ENCODE results near the gene PARD3.

GRCh38 chr10:34386921-34387320 lies 428.2 kb downstream of the PARD3 start:
- TF ChIP-seq, protein P1, sequence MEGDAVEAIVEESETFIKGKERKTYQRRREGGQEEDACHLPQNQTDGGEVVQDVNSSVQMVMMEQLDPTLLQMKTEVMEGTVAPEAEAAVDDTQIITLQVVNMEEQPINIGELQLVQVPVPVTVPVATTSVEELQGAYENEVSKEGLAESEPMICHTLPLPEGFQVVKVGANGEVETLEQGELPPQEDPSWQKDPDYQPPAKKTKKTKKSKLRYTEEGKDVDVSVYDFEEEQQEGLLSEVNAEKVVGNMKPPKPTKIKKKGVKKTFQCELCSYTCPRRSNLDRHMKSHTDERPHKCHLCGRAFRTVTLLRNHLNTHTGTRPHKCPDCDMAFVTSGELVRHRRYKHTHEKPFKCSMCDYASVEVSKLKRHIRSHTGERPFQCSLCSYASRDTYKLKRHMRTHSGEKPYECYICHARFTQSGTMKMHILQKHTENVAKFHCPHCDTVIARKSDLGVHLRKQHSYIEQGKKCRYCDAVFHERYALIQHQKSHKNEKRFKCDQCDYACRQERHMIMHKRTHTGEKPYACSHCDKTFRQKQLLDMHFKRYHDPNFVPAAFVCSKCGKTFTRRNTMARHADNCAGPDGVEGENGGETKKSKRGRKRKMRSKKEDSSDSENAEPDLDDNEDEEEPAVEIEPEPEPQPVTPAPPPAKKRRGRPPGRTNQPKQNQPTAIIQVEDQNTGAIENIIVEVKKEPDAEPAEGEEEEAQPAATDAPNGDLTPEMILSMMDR (conservative IDR thresholded peaks at IDR 0.05; ENCODE audit: low read depth, low read length): no peak
- no peak for TF ChIP-seq EZH2 (IDR thresholded peaks at IDR 0.05; ENCODE audit: low read length, unreplicated experiment)
- no peak for TF ChIP-seq EZH2phosphoT487 (IDR thresholded peaks at IDR 0.05; ENCODE audit: borderline replicate concordance, low read length)
